GM12878 (cell line): ENCODE measurements around the gene RRAS. TPM values are rescaled to one million over a fixed set of nuclear protein-coding genes. Genes with fewer than 3 reads are reported as not detected.
A peak's percentile ranks its signal among the peaks of the same experiment; 100 is the strongest.

ENCODE experiments used
- ATF7 ChIP-seq: fragments of 450-650 bp; IDR thresholded peaks from 2 replicates; pipeline ENCODE4 v1.6.1; 2016; ENCODE audit warnings: low read depth, mild to moderate bottlenecking
- BCL11A ChIP-seq: IDR thresholded peaks from 2 replicates; pipeline ENCODE4 v1.6.1; 2011; ENCODE audit warnings: low read depth, low read length
- CHD2 ChIP-seq: IDR thresholded peaks from 2 replicates; pipeline ENCODE4 v1.6.1; 2011; ENCODE audit warnings: low read depth, low read length, improper control_type of control experiment, borderline replicate concordance
- EP300 ChIP-seq, 2 experiments: fragments of 150-350 bp in 1 of 2; IDR thresholded peaks; 2 replicates each; pipeline ENCODE4 v1.6.1; 2011 to 2012; ENCODE audit warnings: low read depth in 2 of 2, low read length in 2 of 2, borderline replicate concordance in 1 of 2, improper control_type of control experiment in 1 of 2, inconsistent platforms in 1 of 2; ENCODE audit not compliant: control insufficient read depth in 1 of 2
- FOS ChIP-seq: IDR thresholded peaks from 3 replicates; pipeline ENCODE4 v1.6.1; 2011; ENCODE audit warnings: borderline replicate concordance; ENCODE audit not compliant: insufficient read length; ENCODE audit errors: extremely low read depth
- HDAC6 ChIP-seq: fragments of 200-600 bp; sonication (generic); IDR thresholded peaks from one replicate; pipeline ENCODE4 v1.8.0; 2017; ENCODE audit warnings: antibody characterized with exemption; ENCODE audit not compliant: unreplicated experiment
- IKZF2 ChIP-seq, 2 experiments: fragments of 450-650 bp; IDR thresholded peaks; 2 replicates each; pipeline ENCODE4 v1.6.1; 2017; ENCODE audit warnings: mild to moderate bottlenecking in 2 of 2, moderate library complexity in 2 of 2
- MTA2 ChIP-seq: fragments of 450-650 bp; IDR thresholded peaks from 2 replicates; pipeline ENCODE4 v1.6.1; 2016; ENCODE audit warnings: low read depth, mild to moderate bottlenecking, moderate library complexity
- MTA3 ChIP-seq: IDR thresholded peaks from 2 replicates; pipeline ENCODE4 v1.6.1; 2012; ENCODE audit warnings: low read length, inconsistent platforms, borderline replicate concordance
- MXI1 ChIP-seq: fragments of 150-350 bp; IDR thresholded peaks from 2 replicates; pipeline ENCODE4 v1.6.1; 2011; ENCODE audit warnings: low read depth, mild to moderate bottlenecking, inconsistent platforms, low read length, improper control_type of control experiment
- MYC ChIP-seq: IDR thresholded peaks from 2 replicates; pipeline ENCODE4 v1.6.1; 2011; ENCODE audit warnings: mild to moderate bottlenecking, low read length, moderate library complexity, inconsistent platforms; ENCODE audit not compliant: insufficient read depth, insufficient replicate concordance, insufficient read length, severe bottlenecking
- NBN ChIP-seq: fragments of 450-650 bp; IDR thresholded peaks from 2 replicates; pipeline ENCODE4 v1.6.1; 2016
- PAX5 ChIP-seq: IDR thresholded peaks from 2 replicates; pipeline ENCODE4 v1.6.1; 2011; ENCODE audit warnings: low read depth, low read length, borderline replicate concordance
- PML ChIP-seq: IDR thresholded peaks from 2 replicates; pipeline ENCODE4 v1.6.1; 2012; ENCODE audit warnings: low read length, inconsistent platforms
- POLR2AphosphoS2 ChIP-seq: IDR thresholded peaks from 2 replicates; pipeline ENCODE4 v1.6.1; 2011; ENCODE audit warnings: low read depth, mild to moderate bottlenecking, low read length, improper control_type of control experiment, moderate library complexity
- POLR2AphosphoS5 ChIP-seq: IDR thresholded peaks from 2 replicates; pipeline ENCODE4 v1.6.1; 2011; ENCODE audit warnings: mild to moderate bottlenecking, low read length, inconsistent platforms
- RAD21 ChIP-seq: IDR thresholded peaks from 2 replicates; pipeline ENCODE4 v1.6.1; 2011; ENCODE audit warnings: mild to moderate bottlenecking, low read depth, low read length, moderate library complexity; ENCODE audit not compliant: insufficient read depth
- RBBP5 ChIP-seq: fragments of 200-600 bp; sonication (generic); conservative IDR thresholded peaks from 2 replicates; pipeline ENCODE4 v1.6.1; 2016
- SIN3A ChIP-seq: IDR thresholded peaks from 2 replicates; pipeline ENCODE4 v1.6.1; 2012; ENCODE audit warnings: low read depth, low read length, improper control_type of control experiment
- YY1 ChIP-seq: IDR thresholded peaks from 2 replicates; pipeline ENCODE4 v1.6.1; 2011; ENCODE audit warnings: low read depth, mild to moderate bottlenecking, low read length
- polyA plus RNA-seq, 11 experiments: library from polyadenylated mRNA; depleted of rRNA in 4 of 11; unstranded in 6 of 11; stranded (reverse) in 5 of 11; fragments of >200 nt; fragmentation: Nextera tagmentation in 4 of 11; fragmentation: Illumina TruSeq in 1 of 11; extraction: Ambion mirVana in 4 of 11; extraction: Trizol in 1 of 11; gene quantifications; 1 replicate in 1 of 11; 2 replicates in 10 of 11; pipeline versions ENCODE4 v1.2.1 to v1.2.3, GENCODE V29; 2011 to 2016; ENCODE audit warnings: inconsistent platforms in 2 of 11, missing spikeins in 2 of 11, low read depth in 1 of 11
- total RNA-seq, 4 experiments: library from RNA; depleted of rRNA in 3 of 4; stranded (reverse); fragments of >200 nt in 3 of 4; fragmentation: Illumina TruSeq in 1 of 4; extraction: Trizol in 1 of 4; gene quantifications; 2 replicates each; pipeline versions ENCODE4 v1.2.1 to v1.2.3, GENCODE V29; 2013 to 2021
- TF ChIP-seq, protein P1 (sequence below): fragments of 450-650 bp; IDR thresholded peaks from 2 replicates; pipeline ENCODE4 v1.6.1; 2017; ENCODE audit warnings: mild to moderate bottlenecking, low read depth, inconsistent platforms; ENCODE audit not compliant: poor library complexity, severe bottlenecking
- TF ChIP-seq, protein P2 (sequence below): fragments of 450-650 bp; formaldehyde crosslinking; IDR thresholded peaks from 2 replicates; pipeline ENCODE4 v1.4.0; 2020; ENCODE audit warnings: mild to moderate bottlenecking, moderate library complexity
- TF ChIP-seq, protein P3 (sequence below): fragments of 450-650 bp; IDR thresholded peaks from 2 replicates; pipeline ENCODE4 v1.6.1; 2017; ENCODE audit warnings: low read depth, mild to moderate bottlenecking, moderate library complexity

The RRAS gene
- total and polyA plus RNA-seq, 10 of the 15 experiments (the other 5 are each of a cell fraction or from before 2014, with no cell fraction given), result 0.24 to 5.8 (median 1.8) TPM

DNA sequence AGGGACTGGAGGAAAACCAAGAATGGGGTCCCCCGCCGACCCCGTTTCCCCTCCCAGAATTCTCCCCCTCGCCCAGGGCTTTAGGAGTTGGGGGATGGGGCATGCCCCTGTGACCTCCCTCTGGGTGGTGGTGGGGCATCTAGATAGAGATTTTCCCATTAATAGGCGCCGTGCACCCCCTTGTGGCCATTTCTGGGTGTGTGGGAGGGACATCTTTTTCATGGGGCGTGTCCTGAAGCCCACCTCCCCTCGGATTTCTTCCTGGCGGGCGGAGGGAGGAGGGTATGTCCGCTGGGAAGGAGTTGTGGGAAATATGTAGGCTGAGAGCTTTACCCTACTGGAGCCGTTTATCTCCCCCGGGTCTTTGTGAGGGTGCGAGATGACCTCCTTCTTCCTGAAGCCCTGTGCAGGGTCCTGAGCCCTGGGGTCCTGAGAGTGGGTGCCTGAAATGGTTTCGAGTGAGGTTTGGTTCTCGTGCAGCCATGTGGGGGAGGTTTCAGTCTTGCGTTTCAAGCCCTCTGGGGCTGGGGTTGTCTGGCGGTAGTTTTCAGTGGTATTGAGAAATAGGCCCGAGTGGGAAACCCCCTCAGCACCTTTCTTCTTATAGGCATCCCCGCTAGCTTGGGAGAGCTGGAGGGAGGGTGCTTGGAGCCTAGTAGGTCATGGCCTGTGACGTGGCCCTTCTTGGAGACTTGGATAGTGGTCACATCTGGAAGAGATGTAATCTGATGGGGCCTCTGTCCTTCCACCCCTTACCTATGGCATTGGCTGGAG, 38.1 kb upstream of the RRAS start (continued):
- TF ChIP-seq POLR2AphosphoS2 (0 out of 2 replicates have a peak, but pooled peaks have one; percentile 4), YY1 (peak; percentile 7; the same call in 1 of the 2 replicates), MTA3 (peak; percentile 39; the same call in 1 of the 2 replicates), POLR2AphosphoS5 (peak; percentile 75; the same call in 1 of the 2 replicates), PAX5 (0 out of 2 replicates have a peak, but pooled peaks have one; percentile 11), PML (peak; percentile 59; the same call in 1 of the 2 replicates), HDAC6 (no peak), IKZF2 (IDR thresholded peaks at IDR 0.05) (0 out of 4 replicates have a peak, but pooled peaks have one; percentile 25 to 27), MYC (no peak), RAD21 (peak; percentile 59), MTA2 (0 out of 2 replicates have a peak, but pooled peaks have one; percentile 47), ATF7 (0 out of 2 replicates have a peak, but pooled peaks have one; percentile 17), CHD2 (peak; percentile 65; the same call in 1 of the 2 replicates), RBBP5 (no peak), EP300 (IDR thresholded peaks at IDR 0.05; ENCODE audit: borderline replicate concordance in 1 of 2, control insufficient read depth in 1 of 2, low read depth in 2 of 2, low read length in 2 of 2) (no peak), NBN (peak; percentile 82; the same call in 1 of the 2 replicates), FOS (no peak), BCL11A (0 out of 2 replicates have a peak, but pooled peaks have one; percentile 32), SIN3A (no peak; the same call in 1 of the 2 replicates), MXI1 (peak; percentile 68)
- TF ChIP-seq, protein P1, sequence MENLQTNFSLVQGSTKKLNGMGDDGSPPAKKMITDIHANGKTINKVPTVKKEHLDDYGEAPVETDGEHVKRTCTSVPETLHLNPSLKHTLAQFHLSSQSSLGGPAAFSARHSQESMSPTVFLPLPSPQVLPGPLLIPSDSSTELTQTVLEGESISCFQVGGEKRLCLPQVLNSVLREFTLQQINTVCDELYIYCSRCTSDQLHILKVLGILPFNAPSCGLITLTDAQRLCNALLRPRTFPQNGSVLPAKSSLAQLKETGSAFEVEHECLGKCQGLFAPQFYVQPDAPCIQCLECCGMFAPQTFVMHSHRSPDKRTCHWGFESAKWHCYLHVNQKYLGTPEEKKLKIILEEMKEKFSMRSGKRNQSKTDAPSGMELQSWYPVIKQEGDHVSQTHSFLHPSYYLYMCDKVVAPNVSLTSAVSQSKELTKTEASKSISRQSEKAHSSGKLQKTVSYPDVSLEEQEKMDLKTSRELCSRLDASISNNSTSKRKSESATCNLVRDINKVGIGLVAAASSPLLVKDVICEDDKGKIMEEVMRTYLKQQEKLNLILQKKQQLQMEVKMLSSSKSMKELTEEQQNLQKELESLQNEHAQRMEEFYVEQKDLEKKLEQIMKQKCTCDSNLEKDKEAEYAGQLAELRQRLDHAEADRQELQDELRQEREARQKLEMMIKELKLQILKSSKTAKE, result peak; percentile 91
- TF ChIP-seq, protein P2, sequence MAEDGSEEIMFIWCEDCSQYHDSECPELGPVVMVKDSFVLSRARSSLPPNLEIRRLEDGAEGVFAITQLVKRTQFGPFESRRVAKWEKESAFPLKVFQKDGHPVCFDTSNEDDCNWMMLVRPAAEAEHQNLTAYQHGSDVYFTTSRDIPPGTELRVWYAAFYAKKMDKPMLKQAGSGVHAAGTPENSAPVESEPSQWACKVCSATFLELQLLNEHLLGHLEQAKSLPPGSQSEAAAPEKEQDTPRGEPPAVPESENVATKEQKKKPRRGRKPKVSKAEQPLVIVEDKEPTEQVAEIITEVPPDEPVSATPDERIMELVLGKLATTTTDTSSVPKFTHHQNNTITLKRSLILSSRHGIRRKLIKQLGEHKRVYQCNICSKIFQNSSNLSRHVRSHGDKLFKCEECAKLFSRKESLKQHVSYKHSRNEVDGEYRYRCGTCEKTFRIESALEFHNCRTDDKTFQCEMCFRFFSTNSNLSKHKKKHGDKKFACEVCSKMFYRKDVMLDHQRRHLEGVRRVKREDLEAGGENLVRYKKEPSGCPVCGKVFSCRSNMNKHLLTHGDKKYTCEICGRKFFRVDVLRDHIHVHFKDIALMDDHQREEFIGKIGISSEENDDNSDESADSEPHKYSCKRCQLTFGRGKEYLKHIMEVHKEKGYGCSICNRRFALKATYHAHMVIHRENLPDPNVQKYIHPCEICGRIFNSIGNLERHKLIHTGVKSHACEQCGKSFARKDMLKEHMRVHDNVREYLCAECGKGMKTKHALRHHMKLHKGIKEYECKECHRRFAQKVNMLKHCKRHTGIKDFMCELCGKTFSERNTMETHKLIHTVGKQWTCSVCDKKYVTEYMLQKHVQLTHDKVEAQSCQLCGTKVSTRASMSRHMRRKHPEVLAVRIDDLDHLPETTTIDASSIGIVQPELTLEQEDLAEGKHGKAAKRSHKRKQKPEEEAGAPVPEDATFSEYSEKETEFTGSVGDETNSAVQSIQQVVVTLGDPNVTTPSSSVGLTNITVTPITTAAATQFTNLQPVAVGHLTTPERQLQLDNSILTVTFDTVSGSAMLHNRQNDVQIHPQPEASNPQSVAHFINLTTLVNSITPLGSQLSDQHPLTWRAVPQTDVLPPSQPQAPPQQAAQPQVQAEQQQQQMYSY (CRISPR knock-in tag), result no peak
- TF ChIP-seq, protein P3, sequence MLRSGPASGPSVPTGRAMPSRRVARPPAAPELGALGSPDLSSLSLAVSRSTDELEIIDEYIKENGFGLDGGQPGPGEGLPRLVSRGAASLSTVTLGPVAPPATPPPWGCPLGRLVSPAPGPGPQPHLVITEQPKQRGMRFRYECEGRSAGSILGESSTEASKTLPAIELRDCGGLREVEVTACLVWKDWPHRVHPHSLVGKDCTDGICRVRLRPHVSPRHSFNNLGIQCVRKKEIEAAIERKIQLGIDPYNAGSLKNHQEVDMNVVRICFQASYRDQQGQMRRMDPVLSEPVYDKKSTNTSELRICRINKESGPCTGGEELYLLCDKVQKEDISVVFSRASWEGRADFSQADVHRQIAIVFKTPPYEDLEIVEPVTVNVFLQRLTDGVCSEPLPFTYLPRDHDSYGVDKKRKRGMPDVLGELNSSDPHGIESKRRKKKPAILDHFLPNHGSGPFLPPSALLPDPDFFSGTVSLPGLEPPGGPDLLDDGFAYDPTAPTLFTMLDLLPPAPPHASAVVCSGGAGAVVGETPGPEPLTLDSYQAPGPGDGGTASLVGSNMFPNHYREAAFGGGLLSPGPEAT, result peak; percentile 77
